HepG2 (cell line): ENCODE data around the gene WDR19. TPM values are rescaled to one million over a fixed set of nuclear protein-coding genes. Genes with fewer than 3 reads are reported as not detected.

Experiments used
- ATAC-seq: fragments of 200-7000 bp; cut with Tn5 transposase; 3 replicates; pipeline ENCODE4 v1.9.1; 2020; ENCODE audit warnings: mild to moderate bottlenecking, moderate library complexity
- BruUV-seq: library from RNA; stranded (reverse); fragments of 400-500 nt; replicated peaks from 2 replicates; lab custom pipeline; 2021; lab: Mats Ljungman, UMichigan
- CTCF ChIA-PET: fragments of 300-600 bp; formaldehyde crosslinking; extraction: SDS; loops from one replicate; lab custom pipeline; 2021; ENCODE audit warnings: low total read pairs, inconsistent platforms, low intra/inter-chr PET ratio; lab: Yijun Ruan, JAX
- POLR2A ChIA-PET: fragments of 350-600 bp; sonication (Branson Sonifier 250); formaldehyde crosslinking; loops from one replicate; lab custom pipeline; 2020; ENCODE audit warnings: antibody characterized with exemption, inconsistent platforms; lab: Yijun Ruan, JAX
- DNase-seq: peaks from one replicate; pipeline ENCODE4 v3.0.0-alpha.2; 2015; ENCODE audit warnings: low spot score
- FAIRE-seq: peaks from 3 replicates; lab custom pipeline; 2011; peaks lifted over from hg19 to GRCh38; lab: Jason Lieb, UNC
- H2AFZ ChIP-seq: one replicate; pipeline ENCODE4 v1.6.1; 2011; ENCODE audit warnings: low read length, inconsistent platforms
- H3K27ac ChIP-seq: fragments of 300-600 bp; 3 replicates; pipeline ENCODE4 v1.8.0; 2011; ENCODE audit warnings: mixed run types, mild to moderate bottlenecking, mixed read lengths, low read length, inconsistent platforms; ENCODE audit not compliant: insufficient read depth; ENCODE audit errors: extremely low read length
- H3K27me3 ChIP-seq, 2 experiments: fragments of 200-600 bp in 1 of 2; 2 replicates in 1 of 2; 3 replicates in 1 of 2; pipeline versions ENCODE4 v1.6.0 to v1.8.0; 2011; ENCODE audit warnings: low read length in 2 of 2, mild to moderate bottlenecking in 2 of 2, moderate library complexity in 2 of 2, inconsistent platforms in 1 of 2; ENCODE audit not compliant: insufficient read depth in 2 of 2, control insufficient read depth in 1 of 2
- H3K36me3 ChIP-seq, 2 experiments: fragments of 200-600 bp in 1 of 2; replicated peaks in 1 of 2; 2 replicates in 1 of 2; 3 replicates in 1 of 2; pipeline versions ENCODE4 v1.5.1 to v1.8.0; 2011; ENCODE audit warnings: low read length in 2 of 2, inconsistent platforms in 1 of 2; ENCODE audit not compliant: insufficient read depth in 2 of 2, control insufficient read depth in 1 of 2
- H3K4me1 ChIP-seq: 2 replicates; pipeline ENCODE4 v1.5.1; 2012; ENCODE audit warnings: low read length, inconsistent platforms; ENCODE audit not compliant: insufficient read depth
- H3K4me2 ChIP-seq: 2 replicates; pipeline ENCODE4 v1.6.0; 2011; ENCODE audit warnings: low read depth, low read length, inconsistent platforms
- H3K4me3 ChIP-seq, 3 experiments: fragments of 200-600 bp in 1 of 3; sonication (generic), shearing (Covaris generic) in 1 of 3; replicated peaks in 1 of 3; 2 replicates each; pipeline ENCODE4 v1.5.1; 2011 to 2016; ENCODE audit warnings: low read length in 3 of 3, inconsistent platforms in 2 of 3, low read depth in 2 of 3, mild to moderate bottlenecking in 2 of 3, control low read depth in 1 of 3, mixed read lengths in 1 of 3; ENCODE audit not compliant: insufficient read depth in 1 of 3
- H3K79me2 ChIP-seq: one replicate; pipeline ENCODE4 v1.6.1; 2011; ENCODE audit warnings: low read length, inconsistent platforms; ENCODE audit not compliant: insufficient read depth
- H3K9ac ChIP-seq: 2 replicates; pipeline ENCODE4 v1.6.0; 2011; ENCODE audit warnings: mild to moderate bottlenecking, low read depth, low read length, inconsistent platforms; ENCODE audit not compliant: insufficient read depth
- H3K9me3 ChIP-seq: 2 replicates; pipeline ENCODE4 v1.5.1; 2012; ENCODE audit warnings: mild to moderate bottlenecking, low read length
- H4K20me1 ChIP-seq: 2 replicates; pipeline ENCODE4 v1.6.0; 2011; ENCODE audit warnings: inconsistent platforms, mild to moderate bottlenecking, low read length, moderate library complexity; ENCODE audit not compliant: insufficient read depth
- BCLAF1 ChIP-seq: fragments of 450-650 bp; IDR thresholded peaks from 2 replicates; pipeline ENCODE4 v1.6.1; 2017; ENCODE audit warnings: mild to moderate bottlenecking
- CENPX ChIP-seq: sonication (generic); formaldehyde crosslinking; IDR thresholded peaks from 2 replicates; pipeline ENCODE4 v1.9.0; 2021; ENCODE audit warnings: mild to moderate bottlenecking, missing genetic modification reagents, moderate library complexity
- FOXK1 ChIP-seq: sonication (generic); formaldehyde crosslinking; IDR thresholded peaks from 2 replicates; pipeline ENCODE4 v1.4.0; 2020; ENCODE audit warnings: low read depth, missing genetic modification reagents, borderline replicate concordance
- FOXM1 ChIP-seq: sonication (generic); formaldehyde crosslinking; IDR thresholded peaks from 2 replicates; pipeline ENCODE4 v1.5.0; 2020; ENCODE audit warnings: missing genetic modification reagents
- GABPA ChIP-seq, 2 experiments: IDR thresholded peaks; 2 replicates each; pipeline ENCODE4 v1.6.1; 2011 to 2016; ENCODE audit warnings: low read depth in 2 of 2, low read length in 1 of 2, missing biosample characterization in 1 of 2, missing genetic modification characterization in 1 of 2
- KAT7 ChIP-seq: IDR thresholded peaks from 2 replicates; pipeline ENCODE4 v1.6.1; 2018; ENCODE audit warnings: borderline replicate concordance, missing compliant biosample characterization
- MIXL1 ChIP-seq: IDR thresholded peaks from 2 replicates; pipeline ENCODE4 v1.6.1; 2016
- MTA3 ChIP-seq: sonication (generic); formaldehyde crosslinking; IDR thresholded peaks from 2 replicates; pipeline ENCODE4 v1.4.0; 2020; ENCODE audit warnings: missing genetic modification reagents
- MTERF4 ChIP-seq: sonication (generic); formaldehyde crosslinking; IDR thresholded peaks from 2 replicates; pipeline ENCODE4 v1.8.0; 2023; ENCODE audit warnings: mild to moderate bottlenecking, missing genetic modification reagents
- PAWR ChIP-seq: sonication (generic); formaldehyde crosslinking; IDR thresholded peaks from 2 replicates; pipeline ENCODE4 v1.4.0; 2020; ENCODE audit warnings: missing genetic modification reagents, mild to moderate bottlenecking, borderline replicate concordance
- PTBP1 ChIP-seq: fragments of 200-400 bp; formaldehyde crosslinking; IDR thresholded peaks from 2 replicates; pipeline ENCODE4 v1.6.1; 2018; ENCODE audit warnings: low read length, low read depth; ENCODE audit not compliant: poor library complexity, severe bottlenecking
- TRIM22 ChIP-seq: fragments of 450-650 bp; IDR thresholded peaks from 2 replicates; pipeline ENCODE4 v1.6.1; 2017
- ZNF18 ChIP-seq: sonication (generic); formaldehyde crosslinking; IDR thresholded peaks from 2 replicates; pipeline ENCODE4 v1.8.0; 2022; ENCODE audit warnings: mild to moderate bottlenecking, missing genetic modification reagents; ENCODE audit not compliant: insufficient replicate concordance
- ZNF552 ChIP-seq: sonication (generic); formaldehyde crosslinking; IDR thresholded peaks from 2 replicates; pipeline ENCODE4 v1.9.0; 2022; ENCODE audit warnings: missing genetic modification reagents, mild to moderate bottlenecking, borderline replicate concordance
- ZNF562 ChIP-seq: sonication (generic); formaldehyde crosslinking; IDR thresholded peaks from 2 replicates; pipeline ENCODE4 v1.8.0; 2022; ENCODE audit warnings: missing genetic modification reagents, borderline replicate concordance
- ZNF710 ChIP-seq: sonication (generic); formaldehyde crosslinking; IDR thresholded peaks from 2 replicates; pipeline ENCODE4 v1.5.0; 2020; ENCODE audit warnings: mild to moderate bottlenecking, missing genetic modification reagents, borderline replicate concordance
- WGBS: methylation state at CpG from one replicate; pipeline ENCODE4 v1.1.6; 2017; ENCODE audit warnings: low lambda C conversion rate; 5-methylcytosine and 5-hydroxymethylcytosine counted together
- in situ Hi-C: cut with HindIII; loops from 2 replicates; pipeline ENCODE4 v1.10.0; 2017; ENCODE audit warnings: low pct_unique_long_range_greater_than_20kb; ENCODE audit not compliant: extremely low pct_ligation_motif_present
- intact Hi-C: fragments of 100-400 bp; cut with micrococcal nuclease; formaldehyde crosslinking; loops from one replicate; pipeline ENCODE4 v1.10.0; 2022; ENCODE audit not compliant: unreplicated experiment
- polyA plus RNA-seq, 8 experiments: library from polyadenylated mRNA; depleted of rRNA in 3 of 8; stranded (reverse) in 7 of 8; unstranded in 1 of 8; fragments of >200 nt; fragmentation: Illumina TruSeq in 4 of 8; extraction: Trizol in 4 of 8; gene quantifications; 2 replicates each; pipeline versions ENCODE4 v1.2.1 to v1.2.3, GENCODE V29; 2011 to 2016; ENCODE audit warnings: low read depth in 4 of 8, missing spikeins in 1 of 8, mixed read lengths in 1 of 8; ENCODE audit not compliant: insufficient read depth in 1 of 8
- total RNA-seq, 5 experiments: library from RNA; depleted of rRNA; stranded (reverse); fragments of >200 nt; fragmentation: Illumina TruSeq; extraction: Trizol; gene quantifications; 2 replicates each; pipeline ENCODE4 v1.2.3, GENCODE V29; 2016; ENCODE audit warnings: low read depth in 1 of 5

The WDR19 gene
- total and polyA plus RNA-seq, 2 of the 13 experiments (the other 11 are each of a cell fraction or from before 2014, with no cell fraction given): 22.9 to 34.1 TPM

GRCh38 chr4:39205000-39205399 lies 22.7 kb downstream of the WDR19 start:
- Histone ChIP-seq H3K4me3 (no peak overlapping the region), H3K4me1 (no peaks in the 10 kb centered on the region), H3K27ac (no peak overlapping the region), H3K27me3 (no peaks in the 10 kb centered on the region), H3K9ac (no peak overlapping the region), H3K9me3 (no peaks in the 10 kb centered on the region), H3K4me2 (no peak overlapping the region), H3K79me2 (no peaks in the 10 kb centered on the region), H2AFZ (no peak overlapping the region), H3K36me3 (peaks cover 0 to 29% of the 10 kb centered on the region in 2 experiments; a peak in 4 of 5 replicates), H4K20me1 (no peaks in the 10 kb centered on the region)
- BruUV-seq: no TSS peak
- intact Hi-C loops: no loop called here
- ChIA-PET CTCF (no interaction called here), POLR2A (no interaction called here)
- ATAC-seq (no peak), DNase-seq (no peak), FAIRE-seq (no peak)
- 95% methylated on average over 1 of the region's 1 CpG for WGBS
- in situ Hi-C loops: no loop called here
- TF ChIP-seq MTERF4 (CRISPR knock-in tag) (no peak), MIXL1 (no peak), TRIM22 (no peak), ZNF562 (CRISPR knock-in tag) (no peak), CENPX (no peak), ZNF710 (no peak), KAT7 (CRISPR knock-in tag) (no peak), BCLAF1 (no peak), MTA3 (no peak), PTBP1 (no peak), GABPA (IDR thresholded peaks at IDR 0.05; ENCODE audit: low read depth, low read length) (no peak), GABPA (CRISPR knock-in tag; IDR thresholded peaks at IDR 0.05; ENCODE audit: low read depth) (no peak), FOXK1 (CRISPR knock-in tag) (no peak), ZNF18 (CRISPR knock-in tag) (no peak), ZNF552 (CRISPR knock-in tag) (no peak), PAWR (CRISPR knock-in tag) (no peak), FOXM1 (no peak)
